GM21825 (cell line): ENCODE measurements around the gene MAGEB18.

ENCODE experiments used
- ATAC-seq: cut with Tn5 transposase; IDR thresholded peaks from one replicate; pipeline ENCODE4 v1.9.1; 2021; ENCODE audit warnings: mild to moderate bottlenecking, moderate library complexity; ENCODE audit not compliant: unreplicated experiment

MAGEB18 gene

GRCh38 chrX:26138274-26138673 is at the start of gene MAGEB18:
Gene MAGEB18, plus strand, starts transcription at chrX:26138343. Its CDS starts 643 bp downstream, at chrX:26138986.
- no peak for ATAC-seq

DNA sequence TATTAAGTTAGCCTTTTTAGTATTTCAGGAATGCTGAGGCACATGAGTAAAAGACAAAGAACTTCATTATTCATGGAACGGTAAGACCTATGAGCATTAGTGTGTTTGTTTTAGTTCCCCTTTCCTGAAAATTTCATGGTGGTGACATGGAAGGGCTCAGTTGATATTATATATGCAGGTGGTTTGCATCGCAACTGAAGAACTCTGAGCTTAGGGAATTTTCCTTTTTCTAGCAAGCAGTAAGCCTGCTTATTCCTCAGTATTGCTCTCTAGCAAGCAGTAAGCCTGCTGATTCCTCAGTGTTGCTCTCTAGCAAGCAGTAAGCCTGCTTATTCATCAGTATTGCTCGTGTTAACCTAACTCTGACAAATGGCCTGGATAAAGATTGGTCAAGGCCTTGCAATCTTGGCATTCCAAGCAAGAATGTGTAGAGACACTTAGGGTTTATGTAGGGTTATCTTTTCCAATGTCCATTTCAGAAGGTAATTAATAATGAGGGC is 37.7 kb upstream of the MAGEB18 start:
- no peak for ATAC-seq

DNA sequence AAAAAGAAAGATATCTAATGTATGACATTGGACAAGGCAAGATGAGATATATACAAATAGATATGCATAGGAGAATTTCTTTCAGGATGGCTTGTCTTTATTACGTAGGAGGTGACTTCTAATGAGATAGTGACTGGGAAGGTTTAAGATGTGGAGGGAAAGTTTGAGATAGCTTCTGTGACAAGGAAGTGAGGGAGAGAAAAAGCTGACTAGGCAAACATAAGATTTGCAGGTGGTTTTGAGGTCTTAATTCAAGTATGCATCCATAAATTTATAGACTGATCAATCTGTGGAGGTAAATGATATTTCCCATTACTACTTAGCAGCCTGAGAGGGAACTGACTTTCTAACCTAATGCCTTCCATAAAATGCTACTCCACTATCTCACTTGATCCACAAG is 29.0 kb upstream of the MAGEB18 start:
- no peak for ATAC-seq

GRCh38 chrX:26146024-26146423 is 7.9 kb downstream of the MAGEB18 start:
- no peak for ATAC-seq

DNA sequence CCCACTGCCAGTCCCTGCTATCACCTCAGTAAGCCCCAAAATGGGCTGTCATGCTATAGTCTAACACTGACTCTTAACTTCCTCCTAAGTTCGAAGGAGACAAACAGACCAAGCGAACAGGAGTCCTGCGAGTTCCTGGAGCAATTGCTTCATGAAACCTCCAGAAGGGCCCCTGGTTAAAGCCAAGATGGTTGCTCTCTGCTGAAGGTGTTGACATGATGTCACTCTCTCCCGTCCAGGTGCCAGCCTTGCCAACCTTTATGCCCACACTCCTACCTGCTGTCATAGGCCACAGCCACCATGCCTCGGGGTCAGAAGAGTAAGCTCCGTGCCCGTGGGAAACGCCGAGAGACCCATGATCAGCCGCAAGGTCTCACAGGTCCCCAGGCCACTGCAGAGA is 22.2 kb downstream of the MAGEB18 start, which contains the start of gene MAGEB6B:
MAGEB6B (plus strand) TSS at position 301 of the 400 bp plus-strand sequence; CDS start at position 301, 0 bp downstream.
- ATAC-seq: no peak
